Testis (tissue), 3 donors: Measurements from ENCODE around the gene C19orf53. TPM values are rescaled to one million over a fixed set of nuclear protein-coding genes. Genes with fewer than 3 reads are reported as not detected.

Experiments
- DNase-seq: peaks from one replicate; pipeline ENCODE4 v3.0.0-alpha.2; 2019
- H3K27ac ChIP-seq, 2 donors: fragments of 200-600 bp; sonication (generic); one replicate each; pipeline ENCODE4 v1.5.1; 2019
- H3K27me3 ChIP-seq: fragments of 200-600 bp; sonication (generic); one replicate; pipeline ENCODE4 v1.5.1; 2019
- H3K36me3 ChIP-seq: fragments of 200-600 bp; sonication (generic); one replicate; pipeline ENCODE4 v1.5.1; 2017; ENCODE audit warnings: low read depth; ENCODE audit errors: missing control alignments
- H3K4me1 ChIP-seq: fragments of 200-600 bp; sonication (generic); one replicate; pipeline ENCODE4 v1.5.1; 2019
- H3K4me3 ChIP-seq, 2 donors: fragments of 200-600 bp; sonication (generic); one replicate each; pipeline ENCODE4 v1.5.1; 2017 to 2019
- H3K9me3 ChIP-seq: fragments of 200-600 bp; sonication (generic); one replicate; pipeline ENCODE4 v1.5.1; 2017
- POLR2A ChIP-seq: fragments of 450-650 bp; IDR thresholded peaks from one replicate; pipeline ENCODE4 v1.6.1; 2017; ENCODE audit warnings: antibody characterized with exemption, mild to moderate bottlenecking, moderate library complexity
- WGBS, 2 donors: methylation state at CpG; one replicate each; pipeline ENCODE4 v1.1.5; 2018; 5-methylcytosine and 5-hydroxymethylcytosine counted together
- intact Hi-C: fragments of 100-400 bp; cut with DNase I; formaldehyde crosslinking; loops from one replicate; pipeline ENCODE4 v1.15.1; 2023; ENCODE audit warnings: low total_unique reads
- polyA plus RNA-seq: library from polyadenylated mRNA; stranded (reverse); fragments of 350-450 nt; fragmentation: Illumina TruSeq; extraction: RNeasy Lipid Tissue Mini Kit (QIAGEN cat#74804); gene quantifications from one replicate; pipeline ENCODE4 v1.2.3, GENCODE V29; 2014; ENCODE audit warnings: low read depth, low replicate concordance; ENCODE audit not compliant: insufficient read depth
- total RNA-seq, 2 donors: library from RNA; depleted of rRNA; stranded (reverse); fragments of >200 nt; gene quantifications; one replicate each; pipeline ENCODE4 v1.2.3, GENCODE V29; 2016
- TF ChIP-seq, protein P1 (sequence below), 3 experiments: fragments of 450-650 bp in 2 of 3; fragments of 200-600 bp in 1 of 3; sonication (generic) in 1 of 3; IDR thresholded peaks; one replicate each; pipeline ENCODE4 v1.5.1; 2016 to 2019; ENCODE audit warnings: antibody characterized with exemption in 3 of 3, mild to moderate bottlenecking in 2 of 3, moderate library complexity in 1 of 3

The C19orf53 gene
- total and polyA plus RNA-seq, 3 donors from 2014 or later: 114 to 137 (median 128) TPM

DNA sequence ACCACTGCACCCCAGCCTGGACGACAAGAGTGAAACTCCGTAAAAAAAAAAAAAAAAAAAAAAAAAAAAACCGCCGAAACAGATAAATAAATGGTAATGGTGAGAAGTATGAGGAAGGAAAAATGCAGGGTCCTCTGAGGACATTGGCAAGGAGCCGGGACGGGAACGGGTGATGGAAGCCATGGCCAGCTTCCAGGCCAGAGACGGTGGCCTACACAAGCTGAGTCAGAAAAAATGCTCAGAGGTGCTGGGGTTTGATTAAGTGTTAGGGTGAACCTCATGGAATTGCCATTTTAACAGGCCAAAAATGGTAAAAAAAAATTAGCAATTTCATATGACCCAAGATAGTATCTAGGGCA lies 20.1 kb downstream of the C19orf53 start:
- Histone ChIP-seq H3K36me3 (no peaks in the 10 kb centered on the region), H3K27ac (peak overlapping the region; percentile 27 to 86), H3K27me3 (no peaks in the 10 kb centered on the region), H3K4me3 (peak overlapping the region; percentile 64 to 86), H3K4me1 (peaks cover 18% of the 10 kb centered on the region), H3K9me3 (no peaks in the 10 kb centered on the region)
- WGBS, 2 donors: 1% methylated on average over 6 to 8 of the region's 8 CpGs
- intact Hi-C loops: loop anchor here (5.0 kb wide), 1 partner anchor 48 kb away; no protein-coding TSS in a partner anchor
- DNase-seq: peak; percentile 79
- TF ChIP-seq, protein P1, sequence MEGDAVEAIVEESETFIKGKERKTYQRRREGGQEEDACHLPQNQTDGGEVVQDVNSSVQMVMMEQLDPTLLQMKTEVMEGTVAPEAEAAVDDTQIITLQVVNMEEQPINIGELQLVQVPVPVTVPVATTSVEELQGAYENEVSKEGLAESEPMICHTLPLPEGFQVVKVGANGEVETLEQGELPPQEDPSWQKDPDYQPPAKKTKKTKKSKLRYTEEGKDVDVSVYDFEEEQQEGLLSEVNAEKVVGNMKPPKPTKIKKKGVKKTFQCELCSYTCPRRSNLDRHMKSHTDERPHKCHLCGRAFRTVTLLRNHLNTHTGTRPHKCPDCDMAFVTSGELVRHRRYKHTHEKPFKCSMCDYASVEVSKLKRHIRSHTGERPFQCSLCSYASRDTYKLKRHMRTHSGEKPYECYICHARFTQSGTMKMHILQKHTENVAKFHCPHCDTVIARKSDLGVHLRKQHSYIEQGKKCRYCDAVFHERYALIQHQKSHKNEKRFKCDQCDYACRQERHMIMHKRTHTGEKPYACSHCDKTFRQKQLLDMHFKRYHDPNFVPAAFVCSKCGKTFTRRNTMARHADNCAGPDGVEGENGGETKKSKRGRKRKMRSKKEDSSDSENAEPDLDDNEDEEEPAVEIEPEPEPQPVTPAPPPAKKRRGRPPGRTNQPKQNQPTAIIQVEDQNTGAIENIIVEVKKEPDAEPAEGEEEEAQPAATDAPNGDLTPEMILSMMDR (IDR thresholded peaks at IDR 0.05): no peak
- TF ChIP-seq POLR2A: no peak

DNA sequence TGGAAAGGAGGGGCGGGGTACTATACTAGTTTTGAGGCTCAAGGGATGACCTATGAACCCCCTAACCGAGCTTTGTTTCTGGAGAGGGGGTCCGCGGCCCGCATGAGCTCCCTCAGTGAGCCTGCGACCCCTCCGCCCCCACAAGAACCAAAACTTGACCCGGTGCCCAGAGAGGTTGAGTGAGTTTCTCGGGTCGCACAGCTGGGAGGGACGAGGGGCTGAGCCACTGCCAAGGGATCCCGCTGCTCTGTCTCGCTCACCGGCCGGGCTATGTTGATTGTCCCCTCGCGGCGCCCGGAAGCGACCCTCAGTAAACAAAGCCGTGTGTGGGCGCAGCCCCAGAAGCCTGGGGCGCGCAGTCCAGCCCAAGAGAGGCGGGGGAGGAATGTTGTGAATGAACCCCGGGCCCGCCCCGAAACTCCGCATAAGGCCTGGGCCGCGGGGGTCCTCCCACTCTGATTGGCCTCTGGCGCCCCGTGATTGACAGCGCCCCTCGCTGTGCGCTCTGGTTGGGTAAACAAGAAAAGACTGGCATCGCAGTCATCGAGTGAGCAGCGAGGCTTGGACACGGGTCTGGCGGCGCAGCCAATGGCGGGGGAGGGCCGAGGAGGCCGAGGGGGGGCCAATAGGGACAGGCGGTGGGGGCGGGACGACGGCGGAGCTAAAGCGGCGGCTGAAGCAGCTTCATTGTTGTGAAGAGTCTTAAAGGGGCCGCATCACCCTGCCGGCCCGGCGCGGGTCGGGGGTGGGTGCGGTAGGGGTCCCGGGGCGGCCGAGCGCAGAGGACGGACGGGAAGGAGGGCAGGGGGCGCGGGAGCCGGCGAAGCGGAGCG lies 20.7 kb downstream of the C19orf53 start, which contains the start of gene ZSWIM4:
ZSWIM4 (plus strand) TSS at position 687 of the 833 bp plus-strand sequence. CDS start 206 bp downstream, outside the sequence.
- WGBS, 2 donors: 1% methylated on average over 30 to 61 of the region's 71 CpGs
- Histone ChIP-seq H3K4me1 (peaks cover 18% of the 10 kb centered on the region), H3K27ac (peak within 1 kb of the TSS; percentile 27 to 89), H3K36me3 (no peaks in the 10 kb centered on the region), H3K9me3 (no peaks in the 10 kb centered on the region), H3K27me3 (no peaks in the 10 kb centered on the region), H3K4me3 (peak within 1 kb of the TSS; percentile 64 to 86)
- peak; percentile 100 for DNase-seq
- TF ChIP-seq POLR2A: no peak
- TF ChIP-seq, protein P1 (IDR thresholded peaks at IDR 0.05): no peak
- intact Hi-C loops: loop anchor here (5.0 kb wide), 1 partner anchor 47 kb away; no protein-coding TSS in a partner anchor

DNA sequence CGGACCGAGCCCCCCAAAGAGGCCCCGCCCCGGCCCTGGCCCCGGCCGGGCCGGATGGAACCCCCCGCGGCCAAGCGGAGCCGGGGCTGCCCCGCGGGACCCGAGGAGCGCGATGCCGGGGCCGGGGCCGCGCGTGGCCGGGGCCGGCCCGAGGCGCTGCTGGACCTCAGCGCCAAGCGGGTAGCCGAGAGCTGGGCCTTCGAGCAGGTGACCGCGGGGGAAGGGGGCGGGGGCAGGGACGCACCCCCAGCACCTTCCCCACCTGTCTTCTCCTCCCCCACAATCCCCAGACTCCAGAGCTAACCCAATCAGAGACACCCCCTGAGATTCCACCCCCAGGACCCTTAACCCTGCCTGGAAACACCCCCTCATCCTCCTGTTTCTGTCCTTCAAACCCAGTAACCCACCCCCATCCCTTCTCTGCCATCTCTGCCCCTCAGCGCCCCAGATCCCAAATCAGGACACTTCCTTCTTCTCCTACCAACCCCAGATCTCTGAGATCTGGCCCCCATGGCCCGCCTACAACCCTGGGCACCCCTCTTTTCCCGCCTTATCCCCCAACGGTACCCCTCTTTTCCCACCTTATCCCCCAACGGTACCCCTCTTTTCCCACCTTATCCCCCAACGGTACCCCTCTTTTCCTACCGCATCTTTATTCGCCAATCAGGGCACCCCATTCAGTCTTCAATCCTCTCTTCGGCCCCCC lies 21.5 kb downstream of the C19orf53 start:
- TF ChIP-seq POLR2A: no peak
- TF ChIP-seq, protein P1 (IDR thresholded peaks at IDR 0.05): no peak
- H3K36me3 ChIP-seq: no peaks in the 10 kb centered on the region
- no peak for DNase-seq
- H3K27ac ChIP-seq: peak overlapping the region in 1 of 2 donors; percentile 89
- 5 to 9% methylated on average over 18 to 19 of the region's 42 CpGs for WGBS, 2 donors
- H3K4me3 ChIP-seq: peak overlapping the region; percentile 64 to 86
- H3K9me3 ChIP-seq: no peaks in the 10 kb centered on the region
- H3K27me3 ChIP-seq: no peaks in the 10 kb centered on the region
- peaks cover 18% of the 10 kb centered on the region for H3K4me1 ChIP-seq
- intact Hi-C loops: no loop called here

DNA sequence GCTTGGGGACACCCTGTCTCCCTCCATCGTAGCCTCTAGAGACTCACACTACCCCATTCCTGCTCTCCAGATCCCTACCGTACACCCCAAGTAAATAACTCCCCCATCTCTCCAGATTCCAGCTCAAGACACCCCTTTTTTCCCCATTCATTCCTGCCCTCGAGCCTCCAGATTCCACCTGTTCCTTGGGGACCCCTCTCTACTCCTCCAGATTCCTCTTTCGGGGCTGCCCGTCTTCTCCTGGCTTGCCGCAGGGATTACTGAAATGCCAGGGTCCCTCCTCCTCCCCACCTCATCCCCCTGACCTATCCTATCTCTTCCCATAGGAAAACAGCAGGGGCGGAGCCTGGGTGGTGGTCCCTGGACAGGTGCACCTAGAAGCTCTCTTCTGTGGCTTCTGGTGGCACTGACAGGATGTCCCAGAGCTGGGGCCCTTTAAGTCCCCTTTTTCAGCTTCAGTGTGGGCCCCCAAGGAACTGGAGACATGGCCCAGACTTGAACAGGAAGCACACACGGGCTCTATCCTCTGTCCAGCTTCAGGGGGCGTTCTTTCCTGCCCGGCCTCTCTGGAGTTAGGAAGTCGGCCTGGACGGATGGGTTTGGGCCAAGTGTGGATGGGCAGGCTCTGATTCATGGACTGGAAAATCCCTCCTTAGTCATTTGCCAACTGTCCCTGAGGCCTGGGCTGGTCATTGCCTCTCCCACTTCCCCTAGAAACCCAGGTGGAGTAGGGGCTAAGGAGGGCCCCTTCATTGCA lies 22.2 kb downstream of the C19orf53 start:
- H3K4me1 ChIP-seq: peaks cover 18% of the 10 kb centered on the region
- TF ChIP-seq, protein P1 (IDR thresholded peaks at IDR 0.05): no peak
- TF ChIP-seq POLR2A: no peak
- H3K4me3 ChIP-seq: no peak overlapping the region
- no peaks in the 10 kb centered on the region for H3K9me3 ChIP-seq
- H3K27me3 ChIP-seq: no peaks in the 10 kb centered on the region
- peak overlapping the region; percentile 25 to 89 for H3K27ac ChIP-seq
- DNase-seq: peak; percentile 56
- 10 to 23% methylated on average over 7 to 12 of the region's 12 CpGs for WGBS, 2 donors
- no peaks in the 10 kb centered on the region for H3K36me3 ChIP-seq
- intact Hi-C loops: no loop called here
